ENCODE results near the gene ASTN1. TPM values are rescaled to one million over a fixed set of nuclear protein-coding genes. Genes with fewer than 3 reads are reported as not detected.
"Not testable (repeated sequence)": the region's sequence is repeated elsewhere in the genome, so short reads cannot be mapped to it uniquely, and the experiment has no call there.

Gene ASTN1
- total RNA-seq, 2 experiments from 2014 or later, result not detected

GRCh38 chr1:177080564-177080963 lies 83.9 kb downstream of the ASTN1 start:
- CTCF ChIA-PET (ENCODE audit: unreplicated experiment), result no interaction called here
- Histone ChIP-seq H3K27ac (ENCODE audit: low read depth, low read length, poor library complexity, severe bottlenecking) (no peak overlapping the region), H3K4me3 (ENCODE audit: low read depth, low read length, poor library complexity, severe bottlenecking) (no peak overlapping the region), H3K9me2 (ENCODE audit: insufficient read depth, low read length) (no peaks in the 10 kb centered on the region), H4K20me1 (ENCODE audit: insufficient read depth, low read length) (no peaks in the 10 kb centered on the region), H2AFZ (ENCODE audit: low read length) (no peak overlapping the region), H3K4me1 (ENCODE audit: insufficient read depth, low read length, poor library complexity, severe bottlenecking) (no peaks in the 10 kb centered on the region), H3K79me2 (ENCODE audit: insufficient read depth, low read depth, low read length) (no peaks in the 10 kb centered on the region), H3K9me3 (ENCODE audit: low read length) (no peaks in the 10 kb centered on the region), H3K4me2 (ENCODE audit: low read length) (no peak overlapping the region), H3K36me3 (ENCODE audit: insufficient read depth, low read length) (no peaks in the 10 kb centered on the region)
- TF ChIP-seq CTCF (conservative IDR thresholded peaks at IDR 0.05; ENCODE audit: low read length) (no peak), EZH2phosphoT487 (IDR thresholded peaks at IDR 0.05; ENCODE audit: borderline replicate concordance, low read depth, low read length) (no peak)
- POLR2A ChIA-PET, result interaction anchor here (0.6 kb wide), 1 partner anchor 526 kb away, joined by 3 read pairs; no protein-coding TSS in a partner anchor
- no peak for DNase-seq (ENCODE audit: low spot score)
- intact Hi-C loops (cut with micrococcal nuclease; ENCODE audit: unreplicated experiment), result no loop called here
- no TSS peak for BruUV-seq (replicated peaks)

DNA sequence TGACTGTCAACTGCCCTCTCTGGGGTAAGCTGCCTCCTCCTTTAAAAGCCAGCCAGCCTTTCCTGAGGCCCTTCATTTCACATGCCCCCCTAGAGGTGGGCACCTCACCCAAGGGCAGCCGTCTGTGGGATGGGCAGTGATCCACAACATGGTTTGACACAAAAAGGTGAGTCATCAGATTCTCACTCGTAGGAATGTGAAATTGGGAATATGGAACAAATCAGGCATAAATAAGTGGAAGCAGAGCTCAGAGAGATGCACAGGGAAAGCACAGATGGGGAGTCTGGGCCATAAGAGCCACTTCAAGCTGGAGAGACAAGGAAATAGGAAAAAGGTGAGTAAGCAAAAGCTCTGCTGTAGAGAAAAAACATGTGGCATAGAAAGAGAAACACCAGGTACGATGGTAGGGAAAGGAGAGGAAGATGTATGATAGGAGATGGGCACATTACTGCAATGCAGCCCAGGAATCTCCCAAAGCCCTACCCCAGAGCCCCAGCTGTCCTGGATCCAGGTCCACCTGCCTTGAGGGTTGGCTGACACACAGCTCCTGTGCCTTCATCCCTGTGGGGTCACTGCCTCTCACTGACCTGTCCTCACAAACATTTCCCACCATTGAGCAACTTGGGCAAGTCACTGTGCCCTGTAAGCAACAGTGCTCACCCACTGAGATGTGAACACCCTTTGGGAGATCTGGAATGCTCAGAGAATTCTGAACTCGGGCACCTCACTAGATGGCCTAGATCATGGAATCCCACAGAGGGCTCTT lies 86.6 kb downstream of the ASTN1 start:
- Histone ChIP-seq H3K4me1 (ENCODE audit: insufficient read depth, low read length, poor library complexity, severe bottlenecking) (no peaks in the 10 kb centered on the region), H4K20me1 (ENCODE audit: insufficient read depth, low read length) (no peaks in the 10 kb centered on the region), H3K4me3 (ENCODE audit: low read depth, low read length, poor library complexity, severe bottlenecking) (no peak overlapping the region), H3K79me2 (ENCODE audit: insufficient read depth, low read depth, low read length) (no peaks in the 10 kb centered on the region), H3K9me3 (ENCODE audit: low read length) (no peaks in the 10 kb centered on the region), H3K9me2 (ENCODE audit: insufficient read depth, low read length) (no peaks in the 10 kb centered on the region), H3K36me3 (ENCODE audit: insufficient read depth, low read length) (no peaks in the 10 kb centered on the region), H2AFZ (ENCODE audit: low read length) (no peak overlapping the region), H3K4me2 (ENCODE audit: low read length) (no peak overlapping the region), H3K27ac (ENCODE audit: low read depth, low read length, poor library complexity, severe bottlenecking) (no peak overlapping the region)
- no peak for DNase-seq (ENCODE audit: low spot score)
- intact Hi-C loops (cut with micrococcal nuclease; ENCODE audit: unreplicated experiment), result no loop called here
- ChIA-PET POLR2A (interaction anchor here (0.5 to 0.6 kb wide), 2 partner anchors 157 to 404 kb away, joined by 3 read pairs; no protein-coding TSS in a partner anchor), CTCF (ENCODE audit: unreplicated experiment) (no interaction called here)
- TF ChIP-seq CTCF (conservative IDR thresholded peaks at IDR 0.05; ENCODE audit: low read length) (no peak), EZH2phosphoT487 (IDR thresholded peaks at IDR 0.05; ENCODE audit: borderline replicate concordance, low read depth, low read length) (no peak)
- no TSS peak for BruUV-seq (replicated peaks)

DNA sequence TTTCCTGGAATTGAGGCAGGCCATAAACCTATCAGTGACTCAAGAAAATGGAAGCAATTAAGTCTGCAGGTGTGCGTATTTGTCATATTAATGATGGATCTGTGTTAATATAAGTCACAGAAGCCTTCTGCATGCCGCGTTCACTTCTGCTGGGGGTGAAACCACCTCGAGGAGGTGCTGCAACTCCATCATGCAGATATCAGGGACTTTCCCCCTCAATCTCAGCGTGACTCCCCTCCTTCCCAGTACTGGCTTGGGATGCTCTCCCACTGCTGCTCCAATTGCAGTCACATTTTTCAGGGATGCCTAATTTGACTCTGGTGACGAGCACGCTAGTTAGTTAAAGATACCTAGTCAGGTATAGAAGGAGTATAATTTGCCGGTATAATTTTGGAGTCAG lies 87.5 kb downstream of the ASTN1 start:
- no peaks in the 10 kb centered on the region for H4K20me1 ChIP-seq (ENCODE audit: insufficient read depth, low read length)
- no peaks in the 10 kb centered on the region for H3K9me3 ChIP-seq (ENCODE audit: low read length)
- ChIA-PET POLR2A (interaction anchor here (0.5 kb wide), 1 partner anchor 44 kb away, joined by 3 read pairs; no protein-coding TSS in a partner anchor), CTCF (ENCODE audit: unreplicated experiment) (no interaction called here)
- H3K4me1 ChIP-seq (ENCODE audit: insufficient read depth, low read length, poor library complexity, severe bottlenecking), result no peaks in the 10 kb centered on the region
- H3K79me2 ChIP-seq (ENCODE audit: insufficient read depth, low read depth, low read length), result no peaks in the 10 kb centered on the region
- no TSS peak for BruUV-seq (replicated peaks)
- no peaks in the 10 kb centered on the region for H3K9me2 ChIP-seq (ENCODE audit: insufficient read depth, low read length)
- intact Hi-C loops (cut with micrococcal nuclease; ENCODE audit: unreplicated experiment), result no loop called here
- no peak for DNase-seq (ENCODE audit: low spot score)
- no peak overlapping the region for H3K27ac ChIP-seq (ENCODE audit: low read depth, low read length, poor library complexity, severe bottlenecking)
- TF ChIP-seq CTCF (conservative IDR thresholded peaks at IDR 0.05; ENCODE audit: low read length) (no peak), EZH2phosphoT487 (IDR thresholded peaks at IDR 0.05; ENCODE audit: borderline replicate concordance, low read depth, low read length) (no peak)
- no peak overlapping the region for H2AFZ ChIP-seq (ENCODE audit: low read length)
- no peak overlapping the region for H3K4me3 ChIP-seq (ENCODE audit: low read depth, low read length, poor library complexity, severe bottlenecking)
- no peaks in the 10 kb centered on the region for H3K36me3 ChIP-seq (ENCODE audit: insufficient read depth, low read length)
- no peak overlapping the region for H3K4me2 ChIP-seq (ENCODE audit: low read length)

DNA sequence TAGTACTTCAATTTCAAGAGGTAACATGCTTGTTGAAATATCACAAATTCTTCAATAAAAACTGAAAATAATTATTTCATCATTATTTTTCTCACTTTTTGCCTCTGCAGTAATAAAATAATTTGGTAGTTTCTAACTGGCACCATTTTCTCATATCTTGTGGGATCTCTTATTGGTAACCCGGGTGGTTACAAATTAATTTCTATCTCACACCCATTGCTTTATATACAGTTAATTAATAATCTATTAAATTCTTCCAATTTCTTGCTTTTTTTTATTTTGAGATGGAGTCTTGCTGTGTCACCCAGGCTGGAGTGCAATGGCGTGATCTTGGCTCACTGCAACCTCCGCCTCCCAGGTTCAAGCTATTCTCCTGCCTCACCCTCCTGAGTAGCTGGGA lies 89.7 kb downstream of the ASTN1 start:
- H3K4me3 ChIP-seq (ENCODE audit: low read depth, low read length, poor library complexity, severe bottlenecking); H3K27ac ChIP-seq (ENCODE audit: low read depth, low read length, poor library complexity, severe bottlenecking); H4K20me1 ChIP-seq (ENCODE audit: insufficient read depth, low read length); intact Hi-C loops (cut with micrococcal nuclease; ENCODE audit: unreplicated experiment); CTCF ChIA-PET (ENCODE audit: unreplicated experiment); H3K9me2 ChIP-seq (ENCODE audit: insufficient read depth, low read length); H3K4me1 ChIP-seq (ENCODE audit: insufficient read depth, low read length, poor library complexity, severe bottlenecking); H3K79me2 ChIP-seq (ENCODE audit: insufficient read depth, low read depth, low read length); H3K4me2 ChIP-seq (ENCODE audit: low read length); H2AFZ ChIP-seq (ENCODE audit: low read length); DNase-seq (ENCODE audit: low spot score); POLR2A ChIA-PET; H3K9me3 ChIP-seq (ENCODE audit: low read length); H3K36me3 ChIP-seq (ENCODE audit: insufficient read depth, low read length); BruUV-seq (replicated peaks): not testable (repeated sequence)

Measured in OCI-LY7 (cell line).